Neutrophil (primary cell): Measurements from ENCODE around the gene ERC2.

Experiments used
- H3K27ac ChIP-seq: fragments of 200-600 bp; sonication (generic); 2 replicates; pipeline ENCODE4 v1.5.1; 2016; ENCODE audit warnings: mild to moderate bottlenecking, moderate library complexity
- H3K27me3 ChIP-seq: fragments of 200-600 bp; sonication (generic); 2 replicates; pipeline ENCODE4 v1.6.0; 2016; ENCODE audit warnings: mild to moderate bottlenecking
- H3K36me3 ChIP-seq: fragments of 200-600 bp; sonication (generic); 2 replicates; pipeline ENCODE4 v1.5.1; 2017
- H3K4me1 ChIP-seq, 2 experiments: fragments of 200-600 bp in 1 of 2; sonication (generic) in 1 of 2; 1 replicate in 1 of 2; 2 replicates in 1 of 2; pipeline versions ENCODE4 v1.5.1 to v1.6.1; 2013 to 2016; ENCODE audit warnings: low read depth in 1 of 2, low read length in 1 of 2, mild to moderate bottlenecking in 1 of 2, moderate library complexity in 1 of 2; ENCODE audit not compliant: control insufficient read depth in 1 of 2, insufficient read depth in 1 of 2
- H3K4me3 ChIP-seq, 2 experiments: fragments of 200-600 bp in 1 of 2; sonication (generic) in 1 of 2; 1 replicate in 1 of 2; 2 replicates in 1 of 2; pipeline ENCODE4 v1.5.1; 2013 to 2016; ENCODE audit warnings: low read depth in 1 of 2, low read length in 1 of 2, mild to moderate bottlenecking in 1 of 2, moderate library complexity in 1 of 2
- H3K9me3 ChIP-seq: fragments of 200-600 bp; sonication (generic); 2 replicates; pipeline ENCODE4 v1.5.1; 2016
- TF ChIP-seq, protein P1 (sequence below): fragments of 200-600 bp; sonication (generic); IDR thresholded peaks from 2 replicates; pipeline ENCODE4 v1.5.1; 2016; ENCODE audit warnings: antibody characterized with exemption

ERC2 gene

GRCh38 chr3:55675478-55675877, 792.8 kb downstream of the ERC2 start:
- H3K27ac ChIP-seq: no peak overlapping the region
- no peaks in the 10 kb centered on the region for H3K36me3 ChIP-seq
- TF ChIP-seq, protein P1, sequence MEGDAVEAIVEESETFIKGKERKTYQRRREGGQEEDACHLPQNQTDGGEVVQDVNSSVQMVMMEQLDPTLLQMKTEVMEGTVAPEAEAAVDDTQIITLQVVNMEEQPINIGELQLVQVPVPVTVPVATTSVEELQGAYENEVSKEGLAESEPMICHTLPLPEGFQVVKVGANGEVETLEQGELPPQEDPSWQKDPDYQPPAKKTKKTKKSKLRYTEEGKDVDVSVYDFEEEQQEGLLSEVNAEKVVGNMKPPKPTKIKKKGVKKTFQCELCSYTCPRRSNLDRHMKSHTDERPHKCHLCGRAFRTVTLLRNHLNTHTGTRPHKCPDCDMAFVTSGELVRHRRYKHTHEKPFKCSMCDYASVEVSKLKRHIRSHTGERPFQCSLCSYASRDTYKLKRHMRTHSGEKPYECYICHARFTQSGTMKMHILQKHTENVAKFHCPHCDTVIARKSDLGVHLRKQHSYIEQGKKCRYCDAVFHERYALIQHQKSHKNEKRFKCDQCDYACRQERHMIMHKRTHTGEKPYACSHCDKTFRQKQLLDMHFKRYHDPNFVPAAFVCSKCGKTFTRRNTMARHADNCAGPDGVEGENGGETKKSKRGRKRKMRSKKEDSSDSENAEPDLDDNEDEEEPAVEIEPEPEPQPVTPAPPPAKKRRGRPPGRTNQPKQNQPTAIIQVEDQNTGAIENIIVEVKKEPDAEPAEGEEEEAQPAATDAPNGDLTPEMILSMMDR: no peak
- H3K27me3 ChIP-seq: no peaks in the 10 kb centered on the region
- H3K4me1 ChIP-seq: no peaks in the 10 kb centered on the region
- H3K4me3 ChIP-seq: no peak overlapping the region
- no peaks in the 10 kb centered on the region for H3K9me3 ChIP-seq

GRCh38 chr3:55673764-55674163, 794.5 kb downstream of the ERC2 start:
- no peak overlapping the region for H3K4me3 ChIP-seq
- H3K4me1 ChIP-seq: no peaks in the 10 kb centered on the region
- no peaks in the 10 kb centered on the region for H3K36me3 ChIP-seq
- no peaks in the 10 kb centered on the region for H3K9me3 ChIP-seq
- TF ChIP-seq, protein P1: no peak
- H3K27me3 ChIP-seq: no peaks in the 10 kb centered on the region
- no peak overlapping the region for H3K27ac ChIP-seq

DNA sequence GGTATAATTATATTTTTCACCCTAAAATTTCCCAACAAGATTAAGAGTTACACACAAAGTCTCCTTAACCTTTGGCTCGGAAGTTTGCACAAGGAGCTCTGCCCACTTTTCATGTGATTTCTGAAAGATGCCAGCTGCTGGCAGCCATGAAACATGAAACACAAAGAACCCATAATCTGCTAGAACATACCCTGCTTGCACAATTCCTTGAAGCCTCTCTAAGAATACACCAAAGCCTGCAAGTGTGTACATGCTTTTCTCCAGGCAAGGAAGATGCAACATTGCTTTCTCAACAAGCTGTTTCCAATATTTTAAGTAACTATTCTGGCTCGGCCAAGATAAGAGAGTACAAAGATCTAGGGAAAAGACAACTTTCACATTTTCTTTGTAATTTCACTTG, 799.1 kb downstream of the ERC2 start:
- H3K27me3 ChIP-seq: no peaks in the 10 kb centered on the region
- TF ChIP-seq, protein P1: no peak
- no peak overlapping the region for H3K4me3 ChIP-seq
- H3K36me3 ChIP-seq: no peaks in the 10 kb centered on the region
- no peak overlapping the region for H3K27ac ChIP-seq
- H3K9me3 ChIP-seq: no peaks in the 10 kb centered on the region
- H3K4me1 ChIP-seq: no peaks in the 10 kb centered on the region

GRCh38 chr3:55668359-55668758, 799.9 kb downstream of the ERC2 start:
- no peaks in the 10 kb centered on the region for H3K36me3 ChIP-seq
- no peaks in the 10 kb centered on the region for H3K27me3 ChIP-seq
- no peak overlapping the region for H3K27ac ChIP-seq
- H3K9me3 ChIP-seq: no peaks in the 10 kb centered on the region
- H3K4me1 ChIP-seq: no peaks in the 10 kb centered on the region
- no peak overlapping the region for H3K4me3 ChIP-seq
- TF ChIP-seq, protein P1: no peak

GRCh38 chr3:55664387-55664786, 803.9 kb downstream of the ERC2 start:
- Histone ChIP-seq H3K36me3 (no peaks in the 10 kb centered on the region), H3K27me3 (no peaks in the 10 kb centered on the region), H3K4me3 (no peak overlapping the region), H3K4me1 (no peaks in the 10 kb centered on the region), H3K9me3 (no peaks in the 10 kb centered on the region), H3K27ac (no peak overlapping the region)
- TF ChIP-seq, protein P1: no peak

- TF ChIP-seq, protein P1: no peak
- H3K27ac ChIP-seq: no peak overlapping the region
- H3K27me3 ChIP-seq: no peaks in the 10 kb centered on the region
- H3K4me3 ChIP-seq: no peak overlapping the region
- no peaks in the 10 kb centered on the region for H3K36me3 ChIP-seq
- H3K9me3 ChIP-seq: no peaks in the 10 kb centered on the region
- no peaks in the 10 kb centered on the region for H3K4me1 ChIP-seq
Measured at GRCh38 chr3:55662683-55663082, 805.6 kb downstream of the ERC2 start.
